Activated CD8-positive, alpha-beta memory T cell treated with anti-CD3 and anti-CD28 coated beads, Interleukin-2, amount 50 U/mL, for 24 hours (primary cell): ENCODE measurements around the gene C1orf167.
"Not testable (repeated sequence)": the region's sequence is repeated elsewhere in the genome, so short reads cannot be mapped to it uniquely, and the experiment has no call there.

Experiments used
- DNase-seq: peaks from one replicate; pipeline ENCODE4 v3.0.0-alpha.2; 2020; ENCODE audit errors: extremely low read depth

C1orf167 gene

GRCh38 chr1:11800391-11800755, 38.4 kb downstream of the C1orf167 start:
- DNase-seq: no peak

- DNase-seq: no peak
These were observed 38.9 kb downstream of the C1orf167 start for GRCh38 chr1:11800756-11801433.

DNA sequence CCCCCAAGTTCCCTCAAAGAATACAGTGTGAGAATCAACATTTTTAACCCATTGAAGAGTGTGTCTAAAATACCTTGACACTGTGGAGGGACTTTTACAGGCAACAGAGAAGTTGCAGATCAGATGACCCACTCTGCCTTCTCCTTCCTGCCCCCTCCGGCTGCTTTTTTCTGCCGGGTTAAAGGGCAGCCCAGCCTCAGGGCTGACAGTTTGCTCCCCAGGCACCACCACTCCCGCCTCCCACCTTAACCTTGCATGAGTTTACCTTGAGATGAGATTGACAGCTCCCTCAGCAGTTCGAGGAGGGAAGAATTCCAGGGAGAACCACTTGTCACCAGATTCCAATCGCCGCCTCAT, 40.6 kb downstream of the C1orf167 start:
- no peak for DNase-seq

DNA sequence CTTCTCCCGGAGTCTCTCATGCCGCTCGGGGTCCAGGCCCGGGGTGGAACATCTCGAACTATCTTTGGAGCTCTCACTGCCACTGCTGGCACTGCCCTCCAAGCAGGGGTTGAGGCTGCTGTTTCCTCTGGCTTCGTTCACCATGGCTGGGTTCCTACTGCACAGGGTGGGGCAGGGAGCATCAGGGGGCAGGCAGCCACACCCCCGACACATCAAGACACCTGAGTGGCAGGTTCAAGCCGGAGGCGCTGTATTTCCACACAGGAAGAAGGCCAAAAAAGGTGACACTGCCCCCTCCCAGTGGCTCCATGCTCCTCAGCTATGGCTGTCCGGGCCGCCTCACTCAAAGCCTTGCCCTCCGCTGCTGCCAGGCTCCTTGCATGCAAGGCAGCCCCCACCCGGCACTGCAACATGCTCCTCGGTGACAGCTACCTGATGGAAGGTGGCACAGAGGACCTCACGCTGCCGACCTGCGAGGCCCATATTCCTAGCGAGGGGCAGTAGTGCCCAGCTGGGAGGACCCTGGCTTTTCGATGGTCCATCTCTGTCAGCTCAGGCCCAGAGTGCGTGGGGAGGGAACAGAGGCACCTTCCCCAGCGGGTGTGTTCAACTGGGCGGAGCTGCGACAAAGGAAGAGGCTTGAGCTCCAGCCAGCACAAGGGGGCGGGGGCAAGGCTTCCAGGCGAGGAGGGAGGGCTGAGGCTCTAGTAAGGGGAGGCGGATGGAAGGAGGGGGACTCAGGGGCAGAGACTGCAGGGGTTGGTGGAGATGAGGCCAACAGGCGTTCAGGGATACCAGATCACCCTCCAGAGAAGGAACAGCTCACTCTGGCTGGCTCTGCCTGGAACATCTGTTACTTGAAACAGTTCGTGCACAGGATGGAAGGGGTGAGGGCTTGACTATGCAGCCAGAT, 41.2 kb downstream of the C1orf167 start:
- DNase-seq: peak; percentile 53

GRCh38 chr1:11803924-11804665, 42.1 kb downstream of the C1orf167 start:
- not testable (repeated sequence) for DNase-seq

GRCh38 chr1:11804666-11805421, 42.9 kb downstream of the C1orf167 start:
- DNase-seq: no peak

GRCh38 chr1:11805422-11806306, 43.7 kb downstream of the C1orf167 start, which contains the start of the genes CLCN6 and MTHFR:
TSS of gene CLCN6 (plus strand) at chr1:11806191. CDS start at chr1:11806263, 72 bp downstream.
TSS of gene MTHFR (minus strand) at chr1:11805964. CDS start at chr1:11803116, 2,848 bp downstream.
- peak; percentile 97 for DNase-seq

- no peak for DNase-seq
These were observed 44.4 kb downstream of the C1orf167 start for GRCh38 chr1:11806307-11806936.

- no peak for DNase-seq
These were observed 45.1 kb downstream of the C1orf167 start for GRCh38 chr1:11807133-11807532.

- DNase-seq: no peak
These were observed 51.0 kb downstream of the C1orf167 start for GRCh38 chr1:11813021-11813420.

DNA sequence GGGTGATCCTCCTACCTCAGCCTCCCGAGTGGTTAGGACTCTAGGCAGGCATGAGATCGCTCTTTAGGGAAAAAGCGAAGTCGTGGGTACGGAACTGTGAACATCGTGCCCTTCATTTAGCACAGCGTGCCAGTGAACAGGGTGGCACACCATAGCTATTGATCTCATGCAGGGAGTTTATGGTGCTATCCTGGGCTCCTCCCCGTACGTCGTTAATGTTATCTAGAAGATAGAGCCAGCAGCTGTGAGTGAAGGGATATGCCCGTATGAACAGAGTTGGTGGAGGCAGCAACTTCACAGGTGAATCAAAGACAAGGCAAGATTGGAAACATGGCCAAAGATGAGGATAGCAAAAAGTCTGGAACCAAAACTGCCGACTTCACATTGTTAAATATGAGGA, 55.2 kb downstream of the C1orf167 start:
- no peak for DNase-seq

DNA sequence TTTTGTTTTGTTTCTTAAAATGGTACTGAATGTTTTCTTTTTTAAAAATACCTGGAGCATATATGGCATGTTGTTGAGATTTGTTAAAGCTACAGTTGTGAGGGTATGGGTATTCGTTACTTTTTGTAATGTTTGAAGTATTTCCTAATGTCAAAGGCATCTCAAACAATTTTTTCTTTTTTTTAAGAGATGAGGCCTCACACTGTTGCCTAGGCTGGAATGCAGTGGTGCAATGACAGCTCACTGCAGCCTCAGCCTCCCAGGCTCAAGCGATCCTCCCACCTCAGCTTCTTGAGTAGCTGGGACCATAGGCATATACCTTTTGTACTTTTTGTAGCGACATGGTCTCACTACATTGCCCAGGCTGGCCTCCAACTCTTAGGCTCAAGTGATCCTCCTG, 60.1 kb downstream of the C1orf167 start:
- DNase-seq: no peak

GRCh38 chr1:11823366-11824137, 61.6 kb downstream of the C1orf167 start:
- no peak for DNase-seq

DNA sequence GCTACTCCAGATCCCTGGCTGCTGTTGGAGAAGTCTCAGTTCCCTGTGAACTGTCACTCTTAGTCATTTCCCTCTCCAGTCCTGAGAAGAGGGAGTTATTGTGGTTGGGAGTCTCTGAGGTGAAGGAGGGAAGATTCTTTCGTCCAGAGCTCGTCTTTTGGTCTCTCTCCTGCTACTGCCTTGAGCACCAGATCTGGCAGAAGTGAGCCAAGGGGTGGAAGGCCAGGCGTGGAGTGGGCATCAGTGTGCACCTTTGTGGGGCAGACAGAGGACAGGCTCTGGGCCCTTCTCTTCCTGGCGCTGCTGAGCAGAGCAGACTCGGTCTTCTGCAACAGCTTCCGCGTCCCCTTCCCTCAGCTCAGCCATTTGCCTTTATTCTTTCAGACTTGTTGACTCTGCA, 63.1 kb downstream of the C1orf167 start:
- DNase-seq: no peak

- no peak for DNase-seq
These were observed 65.0 kb downstream of the C1orf167 start for GRCh38 chr1:11826946-11827345.

DNA sequence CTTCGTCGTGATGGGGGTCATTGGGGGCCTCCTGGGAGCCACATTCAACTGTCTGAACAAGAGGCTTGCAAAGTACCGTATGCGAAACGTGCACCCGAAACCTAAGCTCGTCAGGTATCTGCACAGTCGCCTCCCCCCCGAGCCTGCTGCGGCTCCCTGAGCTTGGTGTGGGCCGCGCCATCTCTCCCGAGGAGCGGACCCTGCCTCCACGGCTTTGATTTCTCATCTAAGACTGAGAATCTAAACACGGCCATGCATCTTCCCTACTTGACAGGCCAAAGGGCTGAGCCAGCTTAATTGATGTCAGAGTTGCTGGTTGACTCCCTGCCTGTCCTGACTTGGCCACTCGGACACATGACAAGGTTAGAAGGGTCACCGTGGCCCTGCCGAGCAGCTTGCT, 66.5 kb downstream of the C1orf167 start:
- no peak for DNase-seq

DNA sequence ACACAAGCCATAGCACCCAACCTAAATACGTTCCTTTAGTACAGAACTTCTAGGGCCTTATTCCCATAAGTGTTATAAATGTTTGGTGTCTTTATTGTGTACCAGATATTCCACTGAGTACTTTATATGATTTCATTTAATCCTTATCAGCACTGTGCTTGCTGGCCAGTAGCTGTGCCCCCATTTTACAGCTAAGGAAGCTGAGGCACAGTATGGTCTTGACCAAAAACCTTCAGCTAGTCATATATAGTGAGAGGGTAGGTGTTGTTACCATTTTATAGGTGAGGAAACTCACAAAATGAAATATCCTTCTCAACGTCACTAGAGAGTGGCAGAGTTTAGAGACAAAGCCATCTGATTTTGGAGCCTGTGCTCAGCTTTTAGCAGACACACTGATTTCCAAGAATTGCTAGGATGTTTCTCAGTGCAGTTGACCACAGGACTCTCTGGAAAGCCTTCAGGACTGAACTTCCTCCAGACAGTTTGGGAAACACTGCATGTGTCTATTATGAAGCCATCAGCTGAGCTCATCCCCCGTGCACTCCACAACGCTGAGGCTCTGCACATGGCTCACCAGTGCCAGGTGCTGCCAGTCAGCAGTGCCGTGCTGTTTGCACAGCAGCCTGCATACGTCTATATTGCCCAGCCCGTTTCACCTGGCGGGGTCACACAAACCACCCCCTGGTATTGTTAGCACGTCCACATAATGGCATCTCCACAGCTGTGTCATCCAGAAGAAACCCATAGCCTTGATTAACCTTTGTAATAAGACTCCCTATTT, 70.1 kb downstream of the C1orf167 start:
- no peak for DNase-seq

- DNase-seq: no peak
These were observed 71.5 kb downstream of the C1orf167 start for GRCh38 chr1:11833497-11833896.
